ENCODE results near the gene U2AF2. TPM values are rescaled to one million over a fixed set of nuclear protein-coding genes. Genes with fewer than 3 reads are reported as not detected.

U2AF2 gene
- total and polyA plus RNA-seq, 12 donors = 58.9 to 243 (median 117) TPM

DNA sequence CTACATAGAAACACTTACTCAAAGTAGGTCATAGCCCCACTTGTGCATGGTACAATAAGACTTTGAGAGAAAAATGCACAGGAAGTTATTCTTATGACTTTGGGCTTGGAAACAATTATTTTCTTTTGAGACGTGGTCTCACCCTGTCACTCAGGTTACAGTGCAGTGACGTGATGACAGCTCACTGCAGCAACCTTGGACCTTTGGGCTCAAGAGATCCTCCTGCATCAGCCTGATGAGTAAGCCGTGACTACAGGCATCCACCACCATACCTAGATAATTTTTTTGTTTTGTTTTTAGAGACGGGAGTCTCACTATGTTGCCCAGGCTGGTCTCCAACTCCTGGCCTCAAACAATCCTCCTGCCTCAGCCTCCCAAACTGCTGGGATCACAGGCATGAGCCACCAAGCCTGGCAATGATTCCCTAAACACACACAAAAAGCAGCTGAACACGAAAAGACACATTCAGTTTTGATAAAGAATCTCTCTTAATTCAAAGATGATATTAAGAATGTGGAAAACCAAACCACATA lies 65.4 kb downstream of the U2AF2 start:
- WGBS, 4 donors = 45 to 56% (median 49%) methylated on average over 5 of the region's 5 CpGs
- peaks cover 15% of the 10 kb centered on the region for H3K27me3 ChIP-seq

DNA sequence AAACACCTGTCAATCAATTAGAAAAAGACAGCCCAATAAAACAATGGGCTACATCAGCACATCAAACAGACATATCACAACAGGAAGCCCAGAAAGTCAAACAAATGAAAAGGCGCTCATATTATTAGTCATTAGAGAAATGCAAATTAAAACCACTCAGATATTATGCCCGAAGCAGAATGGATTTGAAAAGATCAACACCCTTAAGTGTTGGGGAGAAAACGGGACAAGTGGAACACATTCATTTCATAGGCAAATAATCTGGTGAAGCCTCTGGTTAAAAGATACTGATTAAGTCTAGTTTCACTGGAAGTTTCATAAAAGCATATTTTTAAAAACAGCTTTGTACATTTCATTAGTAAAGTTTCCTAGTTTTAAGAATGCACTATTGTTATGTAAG lies 66.0 kb downstream of the U2AF2 start:
- Histone ChIP-seq H3K4me3 (no peak overlapping the region), H3K27ac (no peak overlapping the region), H3K4me1 (replicated peaks in 1 of 2) (no peaks in the 10 kb centered on the region), H3K36me3 (replicated peaks in 1 of 2) (no peaks in the 10 kb centered on the region), H3K9me3 (replicated peaks in 1 of 3) (no peaks in the 10 kb centered on the region), H3K27me3 (peaks cover 15% of the 10 kb centered on the region)
- intact Hi-C loops (cut with DNase I) = no loop called here
- 70 to 84% (median 74%) methylated on average over 3 of the region's 3 CpGs for WGBS, 4 donors
- DNase-seq = no peak
- no peak for TF ChIP-seq CTCF (IDR thresholded peaks at IDR 0.05)

More for the DNA sequence above, 65.4 kb downstream of the U2AF2 start:
- H3K36me3 ChIP-seq (replicated peaks in 1 of 2) = no peaks in the 10 kb centered on the region
- H3K27ac ChIP-seq = no peak overlapping the region
- intact Hi-C loops (cut with DNase I) = no loop called here
- H3K4me1 ChIP-seq (replicated peaks in 1 of 2) = no peaks in the 10 kb centered on the region
- H3K9me3 ChIP-seq (replicated peaks in 1 of 3) = no peaks in the 10 kb centered on the region
- DNase-seq = no peak
- TF ChIP-seq POLR2A (IDR thresholded peaks at IDR 0.05) = no peak
- no peak for TF ChIP-seq CTCF (IDR thresholded peaks at IDR 0.05)
- H3K4me3 ChIP-seq = no peak overlapping the region

- WGBS, 4 donors = 84 to 91% (median 88%) methylated on average over 8 of the region's 8 CpGs
- H3K4me1 ChIP-seq (replicated peaks in 1 of 2) = no peaks in the 10 kb centered on the region
- no peaks in the 10 kb centered on the region for H3K9me3 ChIP-seq (replicated peaks in 1 of 3)
- H3K27ac ChIP-seq = no peak overlapping the region
- intact Hi-C loops (cut with DNase I) = no loop called here
- DNase-seq = no peak
- no peaks in the 10 kb centered on the region for H3K36me3 ChIP-seq (replicated peaks in 1 of 2)
- no peak overlapping the region for H3K4me3 ChIP-seq
- TF ChIP-seq POLR2A (IDR thresholded peaks at IDR 0.05) = no peak
- no peak for TF ChIP-seq CTCF (IDR thresholded peaks at IDR 0.05)
- H3K27me3 ChIP-seq = peaks cover 10% of the 10 kb centered on the region
Measured at GRCh38 chr19:55723491-55723890, 68.7 kb downstream of the U2AF2 start.

Small RNA genes lying within 50 kb of the gene (small RNA-seq; reads per million reads assigned to genes)
- 0 reads per million in 2 donors for gene AC010525.2

Other genes with a start within 250 kb of the U2AF2 start
- gene UBE2S, start 247.2 kb upstream of the U2AF2 start, total RNA-seq = 10 to 100 TPM; 13.0 to 57.1 (median 20.3) TPM
- 10 to 100 TPM in 2 of 3 donors, 1 to 10 TPM in 1; 8.8 to 18.0 (median 11.9) TPM for gene UBE2S, start 247.2 kb upstream of the U2AF2 start, polyA plus RNA-seq
- gene SHISA7, start 211.7 kb upstream of the U2AF2 start, total RNA-seq = under 1 TPM in 5 of 9 donors, not detected in 4; 0.08 to 0.49 (median 0.20) TPM
- 1 to 10 TPM in 2 of 3 donors, under 1 TPM in 1; 0.47 to 1.3 (median 1.1) TPM for gene SHISA7, start 211.7 kb upstream of the U2AF2 start, polyA plus RNA-seq
- 100 to 1,000 TPM in 1 of 9 donors, 10 to 100 TPM in 8; 58.2 to 181 (median 78.3) TPM for gene ISOC2, start 193.4 kb upstream of the U2AF2 start, total RNA-seq
- gene ISOC2, start 193.4 kb upstream of the U2AF2 start, polyA plus RNA-seq = 100 to 1,000 TPM in 1 of 3 donors, 10 to 100 TPM in 2; 18.1 to 119 (median 75.0) TPM
- gene C19orf85, start 190.3 kb upstream of the U2AF2 start, total RNA-seq = not detected
- not detected for gene C19orf85, start 190.3 kb upstream of the U2AF2 start, polyA plus RNA-seq
- gene ZNF628, start 178.4 kb upstream of the U2AF2 start, total RNA-seq = 10 to 100 TPM in 3 of 9 donors, 1 to 10 TPM in 5, under 1 TPM in 1; 0.83 to 27.9 (median 8.7) TPM
- 10 to 100 TPM in 1 of 3 donors, 1 to 10 TPM in 1, under 1 TPM in 1; 0.04 to 17.5 (median 3.7) TPM for gene ZNF628, start 178.4 kb upstream of the U2AF2 start, polyA plus RNA-seq
- gene NAT14, start 169.8 kb upstream of the U2AF2 start, total RNA-seq = 10 to 100 TPM in 6 of 9 donors, 1 to 10 TPM in 3; 4.9 to 46.7 (median 18.3) TPM
- 100 to 1,000 TPM in 1 of 3 donors, 10 to 100 TPM in 1, 1 to 10 TPM in 1; 6.2 to 108 (median 53.8) TPM for gene NAT14, start 169.8 kb upstream of the U2AF2 start, polyA plus RNA-seq
- 1 to 10 TPM in 8 of 9 donors, under 1 TPM in 1; 0.33 to 6.8 (median 4.4) TPM for gene SSC5D, start 166.6 kb upstream of the U2AF2 start, total RNA-seq
- gene SSC5D, start 166.6 kb upstream of the U2AF2 start, polyA plus RNA-seq = 1 to 10 TPM; 1.3 to 10.0 (median 1.5) TPM
- not detected for gene SBK2, start 117.9 kb upstream of the U2AF2 start, total RNA-seq
- not detected for gene SBK2, start 117.9 kb upstream of the U2AF2 start, polyA plus RNA-seq
- under 1 TPM in 2 of 9 donors, not detected in 7; 0.18 to 0.68 TPM for gene SBK3, start 109.5 kb upstream of the U2AF2 start, total RNA-seq
- under 1 TPM in 1 of 3 donors, not detected in 2; 0.10 TPM for gene SBK3, start 109.5 kb upstream of the U2AF2 start, polyA plus RNA-seq
- gene ZNF579, start 74.2 kb upstream of the U2AF2 start, total RNA-seq = 10 to 100 TPM in 2 of 9 donors, 1 to 10 TPM in 7; 2.1 to 15.8 (median 7.9) TPM
- 10 to 100 TPM in 2 of 3 donors, 1 to 10 TPM in 1; 2.8 to 27.1 (median 12.2) TPM for gene ZNF579, start 74.2 kb upstream of the U2AF2 start, polyA plus RNA-seq
- gene FIZ1, start 55.5 kb upstream of the U2AF2 start, total RNA-seq = 10 to 100 TPM in 4 of 9 donors, 1 to 10 TPM in 5; 4.4 to 19.7 (median 9.2) TPM
- 10 to 100 TPM in 2 of 3 donors, 1 to 10 TPM in 1; 6.3 to 19.6 (median 15.2) TPM for gene FIZ1, start 55.5 kb upstream of the U2AF2 start, polyA plus RNA-seq
- 10 to 100 TPM in 8 of 9 donors, 1 to 10 TPM in 1; 7.7 to 83.7 (median 24.6) TPM for gene ZNF524, start 54.7 kb upstream of the U2AF2 start, total RNA-seq
- 10 to 100 TPM in 2 of 3 donors, under 1 TPM in 1; 0.93 to 57.6 (median 57.1) TPM for gene ZNF524, start 54.7 kb upstream of the U2AF2 start, polyA plus RNA-seq
- 10 to 100 TPM in 5 of 9 donors, 1 to 10 TPM in 3, under 1 TPM in 1; 0.72 to 19.6 (median 10.3) TPM for gene ZNF865, start 49.4 kb upstream of the U2AF2 start, total RNA-seq
- gene ZNF865, start 49.4 kb upstream of the U2AF2 start, polyA plus RNA-seq = 10 to 100 TPM in 2 of 3 donors, 1 to 10 TPM in 1; 2.0 to 24.7 (median 11.7) TPM
- gene ZNF784, start 30.5 kb upstream of the U2AF2 start, total RNA-seq = 10 to 100 TPM in 3 of 9 donors, 1 to 10 TPM in 6; 5.4 to 16.3 (median 9.7) TPM
- 10 to 100 TPM in 1 of 3 donors, 1 to 10 TPM in 2; 3.5 to 13.6 (median 8.3) TPM for gene ZNF784, start 30.5 kb upstream of the U2AF2 start, polyA plus RNA-seq
- 10 to 100 TPM in 8 of 9 donors, 1 to 10 TPM in 1; 8.0 to 68.7 (median 42.0) TPM for gene ZNF580, start 14.0 kb upstream of the U2AF2 start, total RNA-seq
- 100 to 1,000 TPM in 1 of 3 donors, 10 to 100 TPM in 2; 16.6 to 101 (median 97.5) TPM for gene ZNF580, start 14.0 kb upstream of the U2AF2 start, polyA plus RNA-seq
- gene ZNF581, start 11.4 kb upstream of the U2AF2 start, total RNA-seq = 10 to 100 TPM; 11.2 to 55.7 (median 22.7) TPM
- 10 to 100 TPM in 2 of 3 donors, 1 to 10 TPM in 1; 8.7 to 23.3 (median 22.4) TPM for gene ZNF581, start 11.4 kb upstream of the U2AF2 start, polyA plus RNA-seq
- 10 to 100 TPM; 21.7 to 42.8 (median 27.3) TPM for gene CCDC106, start 6.8 kb upstream of the U2AF2 start, total RNA-seq
- gene CCDC106, start 6.8 kb upstream of the U2AF2 start, polyA plus RNA-seq = 10 to 100 TPM; 14.8 to 63.8 (median 42.8) TPM
- 100 to 1,000 TPM in 8 of 9 donors, 10 to 100 TPM in 1; 20.1 to 235 (median 162) TPM for gene EPN1, start 20.2 kb downstream of the U2AF2 start, total RNA-seq
- 100 to 1,000 TPM in 1 of 3 donors, 10 to 100 TPM in 2; 27.8 to 151 (median 77.1) TPM for gene EPN1, start 20.2 kb downstream of the U2AF2 start, polyA plus RNA-seq
- gene NLRP9, start 83.4 kb downstream of the U2AF2 start, total RNA-seq = not detected
- gene NLRP9, start 83.4 kb downstream of the U2AF2 start, polyA plus RNA-seq = not detected
- gene RFPL4A, start 104.1 kb downstream of the U2AF2 start, total RNA-seq = under 1 TPM in 1 of 9 donors, not detected in 8; 0.28 TPM
- not detected for gene RFPL4A, start 104.1 kb downstream of the U2AF2 start, polyA plus RNA-seq
- not detected for gene RFPL4AL1, start 114.1 kb downstream of the U2AF2 start, total RNA-seq
- not detected for gene RFPL4AL1, start 114.1 kb downstream of the U2AF2 start, polyA plus RNA-seq
- gene NLRP11, start 177.0 kb downstream of the U2AF2 start, total RNA-seq = under 1 TPM in 2 of 9 donors, not detected in 7; 0.06 to 0.11 TPM
- gene NLRP11, start 177.0 kb downstream of the U2AF2 start, polyA plus RNA-seq = not detected
- gene NLRP4, start 181.5 kb downstream of the U2AF2 start, total RNA-seq = not detected
- not detected for gene NLRP4, start 181.5 kb downstream of the U2AF2 start, polyA plus RNA-seq